Spinal cord (tissue), 10 donors: ENCODE measurements around the gene SGSM1. TPM values are rescaled to one million over a fixed set of nuclear protein-coding genes. Genes with fewer than 3 reads are reported as not detected.
A peak's percentile ranks its signal among the peaks of the same experiment; 100 is the strongest.

Experiments
- DNase-seq, 6 donors: peaks; one replicate each; pipeline versions ENCODE4 v3.0.0 to v3.0.0-alpha.2; 2013 to 2015; ENCODE audit warnings: low spot score in 6 of 6, low read depth in 4 of 6
- H3K27ac ChIP-seq: one replicate; pipeline ENCODE4 v1.5.1; 2013; ENCODE audit warnings: low read depth, low read length, control low read depth
- H3K27me3 ChIP-seq: one replicate; pipeline ENCODE4 v1.6.1; 2013; ENCODE audit warnings: low read length; ENCODE audit not compliant: control insufficient read depth, insufficient read depth
- H3K36me3 ChIP-seq: one replicate; pipeline ENCODE4 v1.6.1; 2013; ENCODE audit warnings: low read length; ENCODE audit not compliant: control insufficient read depth, insufficient read depth
- H3K4me1 ChIP-seq: one replicate; pipeline ENCODE4 v1.6.1; 2013; ENCODE audit warnings: low read length; ENCODE audit not compliant: control insufficient read depth, insufficient read depth
- H3K4me3 ChIP-seq: one replicate; pipeline ENCODE4 v1.5.1; 2013; ENCODE audit warnings: low read depth, low read length, control low read depth
- H3K9me3 ChIP-seq: one replicate; pipeline ENCODE4 v1.6.1; 2013; ENCODE audit warnings: low read length; ENCODE audit not compliant: control insufficient read depth, insufficient read depth
- WGBS: methylation state at CpG from one replicate; pipeline ENCODE4 v1.1.5; 2013; ENCODE audit warnings: missing lambda C conversion rate; ENCODE audit not compliant: insufficient coverage; 5-methylcytosine and 5-hydroxymethylcytosine counted together
- long read RNA-seq, 4 donors: transcript quantifications; one replicate each; lab custom pipeline, GENCODE V29; 2026
- polyA plus RNA-seq, 2 donors: library from polyadenylated mRNA; unstranded; fragments of 120-200 nt; gene quantifications; one replicate each; pipeline ENCODE4 v1.2.1, GENCODE V29; 2013; ENCODE audit not compliant: insufficient read length in 2 of 2
- total RNA-seq, 2 donors: library from RNA; depleted of rRNA in 1 of 2; stranded (reverse); fragments of 120-200 nt in 1 of 2; fragments of >200 nt in 1 of 2; gene quantifications; one replicate each; pipeline versions ENCODE4 v1.2.3 to v1.2.4, GENCODE V29; 2013 to 2014
- donor health status: healthy.

The SGSM1 gene
- total RNA-seq (10 to 100 TPM in 1 of 2 donors, 1 to 10 TPM in 1; 6.3 to 11.4 TPM), polyA plus RNA-seq (10 to 100 TPM; 15.5 to 20.0 TPM)
- long read RNA-seq, donor 1, result 0 reads
- long read RNA-seq, donor 2, result 0 reads
- long read RNA-seq, donor 3, full-length matches to known transcripts, result 1 of 1 reads
- long read RNA-seq, donor 3, partial matches to known transcripts, result 0 of 1 reads
- long read RNA-seq, donor 3, other reads (novel, unspliced or antisense), result 0 of 1 reads
- long read RNA-seq, donor 4, result 0 reads

GRCh38 chr22:24805790-24806662, at the start of gene SGSM1:
SGSM1 (plus strand) TSS chr22:24806211; CDS start chr22:24806326, 115 bp downstream.
- H3K27me3 ChIP-seq, result no peaks in the 10 kb centered on the region
- WGBS, result under 1% methylated on average over 77 of the region's 80 CpGs
- H3K4me3 ChIP-seq, result peak within 1 kb of the TSS; percentile 60
- peak in 3 of 6 donors; percentile 65 to 90 (median 89) for DNase-seq
- no peaks in the 10 kb centered on the region for H3K36me3 ChIP-seq
- H3K4me1 ChIP-seq, result peaks cover 55% of the 10 kb centered on the region
- peak within 1 kb of the TSS; percentile 73 for H3K27ac ChIP-seq
- H3K9me3 ChIP-seq, result no peaks in the 10 kb centered on the region

- H3K27me3 ChIP-seq, result no peaks in the 10 kb centered on the region
- H3K4me3 ChIP-seq, result no peak overlapping the region
- H3K9me3 ChIP-seq, result no peaks in the 10 kb centered on the region
- H3K4me1 ChIP-seq, result no peaks in the 10 kb centered on the region
- WGBS, result 0% methylated on average over 1 of the region's 12 CpGs
- H3K36me3 ChIP-seq, result no peaks in the 10 kb centered on the region
- no peak overlapping the region for H3K27ac ChIP-seq
- peak in 5 of 6 donors; percentile 36 to 88 (median 68) for DNase-seq
These were observed 47.7 kb upstream of the SGSM1 start for GRCh38 chr22:24758164-24758799.

GRCh38 chr22:24759765-24760164, 46.2 kb upstream of the SGSM1 start:
- H3K36me3 ChIP-seq, result no peaks in the 10 kb centered on the region
- H3K9me3 ChIP-seq, result no peaks in the 10 kb centered on the region
- no peak overlapping the region for H3K27ac ChIP-seq
- H3K4me1 ChIP-seq, result no peaks in the 10 kb centered on the region
- WGBS, result 86% methylated on average over 2 of the region's 6 CpGs
- no peak overlapping the region for H3K4me3 ChIP-seq
- no peak for DNase-seq
- H3K27me3 ChIP-seq, result no peaks in the 10 kb centered on the region

- 85% methylated on average over 4 of the region's 7 CpGs for WGBS
- Histone ChIP-seq H3K27me3 (no peaks in the 10 kb centered on the region), H3K27ac (no peak overlapping the region), H3K4me1 (no peaks in the 10 kb centered on the region), H3K36me3 (no peaks in the 10 kb centered on the region), H3K9me3 (no peaks in the 10 kb centered on the region), H3K4me3 (no peak overlapping the region)
- DNase-seq, result no peak
These were observed 45.2 kb upstream of the SGSM1 start for GRCh38 chr22:24760708-24761306.

- no peak overlapping the region for H3K4me3 ChIP-seq
- H3K27ac ChIP-seq, result no peak overlapping the region
- H3K27me3 ChIP-seq, result no peaks in the 10 kb centered on the region
- WGBS, result 97% methylated on average over 5 of the region's 10 CpGs
- no peak for DNase-seq
- H3K4me1 ChIP-seq, result no peaks in the 10 kb centered on the region
- no peaks in the 10 kb centered on the region for H3K9me3 ChIP-seq
- no peaks in the 10 kb centered on the region for H3K36me3 ChIP-seq
These were observed 43.9 kb upstream of the SGSM1 start for GRCh38 chr22:24761888-24762675.

GRCh38 chr22:24763872-24764485, 42.0 kb upstream of the SGSM1 start:
- H3K4me1 ChIP-seq, result no peaks in the 10 kb centered on the region
- H3K27ac ChIP-seq, result no peak overlapping the region
- 83% methylated on average over 35 of the region's 38 CpGs for WGBS
- no peak for DNase-seq
- H3K4me3 ChIP-seq, result no peak overlapping the region
- H3K36me3 ChIP-seq, result no peaks in the 10 kb centered on the region
- no peaks in the 10 kb centered on the region for H3K9me3 ChIP-seq
- no peaks in the 10 kb centered on the region for H3K27me3 ChIP-seq

GRCh38 chr22:24765166-24765565, 40.8 kb upstream of the SGSM1 start:
- Histone ChIP-seq H3K36me3 (no peaks in the 10 kb centered on the region), H3K4me1 (no peaks in the 10 kb centered on the region), H3K27me3 (no peaks in the 10 kb centered on the region), H3K4me3 (no peak overlapping the region), H3K9me3 (no peaks in the 10 kb centered on the region), H3K27ac (no peak overlapping the region)
- WGBS, result no CpG with 5 or more reads among the region's 5 CpGs
- DNase-seq, result no peak

- Histone ChIP-seq H3K27ac (no peak overlapping the region), H3K4me1 (no peaks in the 10 kb centered on the region), H3K4me3 (no peak overlapping the region), H3K36me3 (no peaks in the 10 kb centered on the region), H3K9me3 (no peaks in the 10 kb centered on the region), H3K27me3 (no peaks in the 10 kb centered on the region)
- DNase-seq, result peak in 5 of 6 donors; percentile 23 to 92 (median 43)
- 100% methylated on average over 1 of the region's 8 CpGs for WGBS
These were observed 37.3 kb upstream of the SGSM1 start for GRCh38 chr22:24768537-24769374.
